RWPE1 (cell line): Measurements from ENCODE around the gene MBOAT2.

ENCODE experiments used
- CTCF ChIA-PET: fragments of 350-600 bp; sonication (Branson Sonifier 250); formaldehyde crosslinking; extraction: SDS; loops from one replicate; lab custom pipeline; 2021; lab: Yijun Ruan, JAX
- POLR2A ChIA-PET: fragments of 400-600 bp; formaldehyde crosslinking; extraction: SDS; loops from one replicate; lab custom pipeline; 2020; ENCODE audit warnings: antibody characterized with exemption; ENCODE audit not compliant: low non-redundant PET; lab: Yijun Ruan, JAX
- DNase-seq: peaks from one replicate; pipeline ENCODE4 v3.0.0; 2012; ENCODE audit warnings: low spot score
- H3K27ac ChIP-seq: fragments of 450-650 bp; 2 replicates; pipeline ENCODE4 v1.5.1; 2017
- CTCF ChIP-seq: fragments of 450-650 bp; conservative IDR thresholded peaks from 2 replicates; pipeline ENCODE4 v1.5.1; 2017; ENCODE audit warnings: low read depth, mild to moderate bottlenecking

MBOAT2 gene

DNA sequence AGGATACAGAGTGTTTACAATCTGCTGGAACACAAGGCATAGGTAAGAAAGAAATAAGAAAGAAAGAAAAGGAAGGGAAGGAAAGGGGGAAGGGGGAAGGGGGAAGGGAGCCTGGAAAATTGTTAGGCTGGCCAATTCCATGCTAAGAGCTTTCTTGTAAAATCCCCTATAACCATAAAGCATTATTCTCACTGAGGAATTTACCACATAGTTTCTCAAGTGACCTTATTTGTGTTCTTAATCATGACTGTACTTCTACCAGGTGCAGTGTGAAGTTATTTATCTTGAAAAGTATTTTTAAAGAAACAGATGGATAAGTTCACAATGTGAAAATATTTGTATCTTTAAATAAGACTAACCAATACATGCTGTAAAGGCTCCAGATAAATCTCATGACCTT is 126.9 kb downstream of the MBOAT2 start:
- no peak for DNase-seq
- no peak overlapping the region for H3K27ac ChIP-seq
- ChIA-PET CTCF (interaction anchor here (0.5 kb wide), 2 partner anchors 13 to 28 kb away, joined by 3 to 5 read pairs; no protein-coding TSS in a partner anchor), POLR2A (no interaction called here)
- TF ChIP-seq CTCF = no peak

DNA sequence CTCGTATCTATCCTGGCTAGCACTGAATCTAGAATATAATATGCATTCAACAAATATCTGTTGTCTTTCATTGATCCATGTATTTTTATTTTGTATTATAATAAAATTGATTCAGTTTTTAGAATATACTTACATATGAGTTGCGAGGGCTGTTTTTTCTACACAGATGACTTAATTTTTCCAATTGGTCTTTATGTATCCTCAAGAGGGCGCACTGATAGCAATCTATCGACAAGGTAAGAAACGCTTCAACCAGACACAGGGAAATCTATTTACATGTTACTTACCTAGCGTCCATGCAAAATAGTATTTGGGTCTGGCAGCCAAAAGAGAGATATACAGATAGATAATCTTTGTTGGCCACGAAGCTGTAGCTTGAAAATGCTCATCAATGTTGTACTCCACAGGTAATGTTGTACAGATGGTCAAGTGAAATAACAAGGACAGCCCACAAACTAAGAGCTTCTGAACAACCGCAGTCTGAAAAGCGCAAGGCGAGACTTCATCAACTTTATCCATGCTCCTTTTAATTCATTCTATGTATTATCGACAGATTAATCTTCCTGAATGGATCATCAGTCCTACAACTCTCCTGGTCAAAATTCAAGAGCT is 130.6 kb downstream of the MBOAT2 start:
- H3K27ac ChIP-seq = no peak overlapping the region
- CTCF ChIA-PET = interaction anchor here (0.5 to 1.7 kb wide), 10 partner anchors 10 to 1850 kb away, joined by 3 to 9 read pairs (median 4); no protein-coding TSS in a partner anchor
- DNase-seq = peak; percentile 55
- POLR2A ChIA-PET = interaction anchor here (0.6 kb wide), 1 partner anchor 457 kb away, joined by 3 read pairs; no protein-coding TSS in a partner anchor
- peak; percentile 62 for TF ChIP-seq CTCF

GRCh38 chr2:8870441-8870840 is 133.0 kb downstream of the MBOAT2 start:
- no peak for TF ChIP-seq CTCF
- no peak for DNase-seq
- ChIA-PET CTCF (interaction anchor here (1.7 kb wide), 1 partner anchor 269 kb away, joined by 6 read pairs; no protein-coding TSS in a partner anchor), POLR2A (no interaction called here)
- H3K27ac ChIP-seq = no peak overlapping the region

- no peak for TF ChIP-seq CTCF
- H3K27ac ChIP-seq = no peak overlapping the region
- no peak for DNase-seq
- ChIA-PET CTCF (no interaction called here), POLR2A (interaction anchor here (0.6 kb wide), 1 partner anchor 125 kb away, joined by 3 read pairs; no protein-coding TSS in a partner anchor)
These were observed 136.1 kb downstream of the MBOAT2 start for GRCh38 chr2:8867363-8867762.

- CTCF ChIA-PET = interaction anchor here (0.6 to 1.7 kb wide), 5 partner anchors 10 to 1716 kb away, joined by 3 to 6 read pairs (median 3); no protein-coding TSS in a partner anchor
- TF ChIP-seq CTCF = no peak
These were observed 140.0 kb downstream of the MBOAT2 start for GRCh38 chr2:8863331-8863953.

GRCh38 chr2:8862230-8862629 is 141.3 kb downstream of the MBOAT2 start:
- POLR2A ChIA-PET = no interaction called here
- DNase-seq = no peak
- H3K27ac ChIP-seq = no peak overlapping the region
- CTCF ChIA-PET = no interaction called here
- TF ChIP-seq CTCF = no peak

More at GRCh38 chr2:8863331-8863953, 140.0 kb downstream of the MBOAT2 start:
- H3K27ac ChIP-seq = no peak overlapping the region
- DNase-seq = no peak
- POLR2A ChIA-PET = interaction anchor here (0.6 kb wide), 1 partner anchor 170 kb away, joined by 3 read pairs; no protein-coding TSS in a partner anchor
